ENCODE data around the gene RAC2. TPM values are rescaled to one million over a fixed set of nuclear protein-coding genes. Genes with fewer than 3 reads are reported as not detected.

The RAC2 gene
- total RNA-seq, 4 donors from 2014 or later: 7.8 to 49.8 (median 14.5) TPM

DNA sequence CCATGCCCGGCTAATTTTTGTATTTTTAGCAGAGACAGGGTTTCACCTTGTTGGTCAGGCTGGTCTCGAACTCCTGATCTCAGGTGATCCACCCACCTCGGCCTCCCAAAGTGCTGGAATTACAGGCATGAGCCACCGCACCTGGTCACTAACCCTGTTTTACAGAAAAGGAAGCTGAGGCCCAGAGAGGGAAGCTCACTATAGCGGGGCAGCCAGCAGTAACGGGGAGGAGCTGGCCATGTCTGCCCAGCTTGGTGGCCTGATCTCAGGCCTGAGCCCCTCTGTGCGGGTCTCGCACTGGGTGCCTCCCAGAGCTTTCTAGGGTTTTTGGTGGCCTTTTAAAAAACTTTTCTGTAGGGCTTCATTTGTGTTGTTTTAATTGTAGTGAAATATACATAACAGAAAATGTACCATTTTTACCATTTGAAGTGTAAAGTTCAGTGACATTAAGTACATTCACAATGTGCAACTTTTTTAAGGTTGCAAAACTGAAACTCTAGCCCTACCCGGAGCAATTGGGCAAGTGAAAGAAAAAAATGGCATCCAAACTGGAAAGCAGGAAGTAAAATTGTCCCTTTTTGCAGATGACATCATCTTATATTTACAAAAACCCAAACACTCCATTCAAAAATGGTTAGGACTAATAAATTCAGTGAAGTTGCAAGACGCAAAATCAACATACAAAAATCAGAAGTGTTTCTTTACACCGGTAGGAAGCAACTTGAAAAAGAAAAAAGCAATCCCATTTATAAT is 23.8 kb upstream of the RAC2 start:
- no peak for TF ChIP-seq CTCF (IDR thresholded peaks at IDR 0.05; ENCODE audit: low read depth)

- no peak for TF ChIP-seq CTCF (IDR thresholded peaks at IDR 0.05; ENCODE audit: low read depth)
Measured at GRCh38 chr22:37267135-37267587, 23.1 kb upstream of the RAC2 start.

DNA sequence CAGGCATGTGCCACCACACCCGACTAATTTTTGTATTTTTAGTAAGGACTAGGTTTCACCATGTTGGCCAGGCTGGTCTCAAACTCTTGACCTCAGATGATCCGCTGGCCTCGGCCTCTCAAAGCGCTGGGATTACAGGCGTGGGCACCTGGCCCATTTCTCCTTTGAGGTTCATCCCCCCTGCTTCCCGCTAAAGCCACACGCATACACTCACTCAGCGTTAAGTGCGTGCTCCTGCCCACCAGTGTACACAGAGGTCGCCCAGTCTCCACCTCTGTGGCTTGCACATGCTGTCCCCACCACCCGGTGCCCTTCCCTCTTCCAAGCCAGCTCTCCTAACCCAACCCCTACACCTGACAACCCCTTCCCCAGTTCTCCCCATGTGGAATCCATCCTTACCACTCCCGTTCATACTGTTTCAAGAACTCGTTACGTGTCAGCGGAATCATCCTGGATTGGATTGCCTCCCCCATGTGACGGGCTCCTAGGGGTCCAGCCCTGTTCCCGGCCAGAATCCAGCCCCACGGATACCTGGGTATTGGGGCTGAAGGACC is 22.6 kb upstream of the RAC2 start:
- no peak for TF ChIP-seq CTCF (IDR thresholded peaks at IDR 0.05; ENCODE audit: low read depth)

DNA sequence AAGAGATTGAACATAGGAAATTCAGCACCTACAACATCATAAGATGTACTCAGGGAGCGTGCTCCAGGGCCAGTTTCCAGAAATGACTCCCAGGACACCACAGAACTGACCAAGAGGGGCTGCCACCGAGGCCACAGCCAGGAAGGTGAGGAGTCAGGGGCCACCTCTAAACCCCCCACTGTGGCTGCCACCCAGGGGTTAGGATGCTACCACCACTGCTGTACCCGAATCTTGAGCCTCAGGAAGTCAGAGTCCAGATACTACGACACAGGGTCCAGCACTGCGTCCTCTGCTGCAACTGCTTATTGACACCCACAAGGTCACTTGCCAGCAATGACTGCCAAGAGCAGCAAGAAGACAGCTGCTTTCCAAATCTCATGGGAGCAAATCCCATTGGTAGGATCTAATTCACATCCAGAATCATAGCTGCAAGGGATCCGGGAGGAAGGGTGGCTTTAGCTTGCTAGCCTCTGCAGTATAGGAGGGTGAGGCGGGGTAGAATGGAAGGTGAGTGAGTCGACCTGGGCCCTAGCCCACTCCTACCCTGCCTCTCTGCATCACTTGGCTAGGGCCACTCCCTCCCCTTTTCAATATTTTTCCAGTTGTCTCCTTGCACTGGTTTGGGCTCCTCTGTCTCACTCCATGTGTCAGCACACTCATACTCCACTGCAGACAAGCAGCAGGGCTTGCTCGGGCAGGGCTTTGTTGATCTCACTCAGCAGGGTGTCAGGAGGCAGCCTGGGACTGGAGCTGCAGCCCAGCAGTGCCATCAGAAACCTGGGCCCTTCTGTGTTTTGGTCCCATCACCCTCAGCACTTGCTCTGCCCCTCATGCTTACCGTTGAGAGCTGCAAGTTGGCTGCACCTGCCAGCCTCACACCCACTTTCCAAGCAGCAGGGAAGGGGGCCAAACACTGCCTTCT is 20.2 kb upstream of the RAC2 start:
- TF ChIP-seq CTCF (IDR thresholded peaks at IDR 0.05; ENCODE audit: low read depth): no peak

DNA sequence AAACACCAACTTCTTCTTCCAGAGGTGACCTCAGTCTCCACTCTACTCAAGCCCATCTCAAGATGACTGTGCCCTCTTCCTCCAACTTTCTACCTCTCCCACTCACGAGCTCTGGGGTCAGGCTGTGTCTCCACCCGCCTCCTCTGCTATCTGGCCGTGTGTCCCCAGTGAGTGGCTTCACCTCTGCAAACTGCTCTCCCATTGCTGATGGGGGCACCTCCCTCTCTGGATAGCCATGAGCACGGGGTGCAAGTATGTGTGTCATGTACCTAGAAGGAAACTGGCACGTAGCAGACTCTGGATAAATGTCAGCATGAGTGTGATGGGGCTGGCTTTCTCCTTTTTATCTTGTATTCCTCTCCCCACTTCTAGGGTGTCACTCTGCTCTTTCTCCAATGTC is 18.3 kb upstream of the RAC2 start:
- no peak for TF ChIP-seq CTCF (IDR thresholded peaks at IDR 0.05; ENCODE audit: low read depth)

DNA sequence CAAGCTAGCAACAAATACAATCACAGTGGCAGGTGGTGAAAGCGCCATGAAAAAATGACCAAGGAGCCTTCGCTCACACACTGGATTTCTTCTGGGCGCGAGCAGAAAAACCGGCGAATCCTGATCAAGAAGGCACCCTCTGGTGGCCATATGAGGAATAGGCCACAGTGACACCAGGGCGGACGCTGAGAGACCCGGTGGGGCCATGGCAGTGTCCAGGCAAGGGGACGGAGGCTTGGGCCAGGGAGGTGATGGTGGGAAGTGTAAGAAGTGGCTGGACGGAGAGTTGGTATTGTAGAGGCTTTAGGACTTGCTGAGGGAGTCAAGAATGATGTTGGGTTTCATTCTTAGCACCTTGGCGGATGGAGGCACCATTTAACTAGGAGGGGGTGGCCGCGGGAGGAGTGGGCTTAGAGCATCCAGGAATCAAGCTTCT is 16.9 kb upstream of the RAC2 start:
- no peak for TF ChIP-seq CTCF (IDR thresholded peaks at IDR 0.05; ENCODE audit: low read depth)
